Measurements from ENCODE around the gene C1QTNF6. TPM values are rescaled to one million over a fixed set of nuclear protein-coding genes. Genes with fewer than 3 reads are reported as not detected.

C1QTNF6 gene
- total RNA-seq, 1 donor from 2014 or later, result 8.2 TPM

DNA sequence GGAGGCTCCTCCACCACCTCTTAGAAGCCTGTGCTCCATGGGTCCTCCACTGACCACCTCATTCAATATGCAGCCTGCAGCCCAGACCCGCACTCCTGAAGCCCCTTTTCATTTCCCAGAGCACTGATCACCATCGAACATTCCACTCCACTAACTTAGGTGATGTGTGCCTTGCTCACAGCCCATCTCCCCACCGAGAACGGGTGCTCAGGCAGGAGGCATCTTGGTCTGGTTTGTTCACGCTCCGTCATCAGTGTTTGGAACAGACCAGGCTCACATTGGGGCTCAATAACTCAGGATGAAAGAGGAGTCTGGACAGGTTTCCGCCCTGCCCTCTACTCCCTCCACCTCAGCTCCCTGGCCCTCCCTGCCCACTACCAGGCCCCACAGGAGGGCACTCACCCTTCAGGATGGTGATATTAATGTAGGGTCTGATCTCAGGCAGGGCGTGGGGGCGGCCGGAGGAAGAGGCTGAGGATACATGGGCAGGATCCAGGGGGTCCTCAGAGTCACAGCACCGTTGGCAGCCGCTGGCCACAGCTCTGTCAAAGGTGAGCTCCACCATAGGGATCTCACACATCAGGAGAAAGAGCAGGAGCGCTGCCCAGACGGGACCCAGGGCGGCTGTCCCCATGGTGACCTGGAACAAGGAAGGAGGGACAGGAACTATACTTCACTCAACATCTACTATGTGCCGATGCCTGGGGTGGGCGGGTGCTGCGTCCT is 3.1 kb downstream of the C1QTNF6 start:
- ATAC-seq (ENCODE audit: low read depth) (no peak), DNase-seq (no peak)
- ChIA-PET CTCF (no interaction called here), POLR2A (no interaction called here)
- Mint-ChIP-seq H3K4me1 (peaks cover 9% of the 10 kb centered on the region), H3K36me3 (ENCODE audit: low read depth) (peaks cover 7% of the 10 kb centered on the region), H3K4me3 (no peak overlapping the region), H3K27ac (no peak overlapping the region), H3K27me3 (no peaks in the 10 kb centered on the region), H3K9me3 (no peaks in the 10 kb centered on the region)
- intact Hi-C loops (cut with micrococcal nuclease), result no loop called here
- TF ChIP-seq, protein P1, sequence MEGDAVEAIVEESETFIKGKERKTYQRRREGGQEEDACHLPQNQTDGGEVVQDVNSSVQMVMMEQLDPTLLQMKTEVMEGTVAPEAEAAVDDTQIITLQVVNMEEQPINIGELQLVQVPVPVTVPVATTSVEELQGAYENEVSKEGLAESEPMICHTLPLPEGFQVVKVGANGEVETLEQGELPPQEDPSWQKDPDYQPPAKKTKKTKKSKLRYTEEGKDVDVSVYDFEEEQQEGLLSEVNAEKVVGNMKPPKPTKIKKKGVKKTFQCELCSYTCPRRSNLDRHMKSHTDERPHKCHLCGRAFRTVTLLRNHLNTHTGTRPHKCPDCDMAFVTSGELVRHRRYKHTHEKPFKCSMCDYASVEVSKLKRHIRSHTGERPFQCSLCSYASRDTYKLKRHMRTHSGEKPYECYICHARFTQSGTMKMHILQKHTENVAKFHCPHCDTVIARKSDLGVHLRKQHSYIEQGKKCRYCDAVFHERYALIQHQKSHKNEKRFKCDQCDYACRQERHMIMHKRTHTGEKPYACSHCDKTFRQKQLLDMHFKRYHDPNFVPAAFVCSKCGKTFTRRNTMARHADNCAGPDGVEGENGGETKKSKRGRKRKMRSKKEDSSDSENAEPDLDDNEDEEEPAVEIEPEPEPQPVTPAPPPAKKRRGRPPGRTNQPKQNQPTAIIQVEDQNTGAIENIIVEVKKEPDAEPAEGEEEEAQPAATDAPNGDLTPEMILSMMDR (IDR thresholded peaks at IDR 0.05), result no peak

DNA sequence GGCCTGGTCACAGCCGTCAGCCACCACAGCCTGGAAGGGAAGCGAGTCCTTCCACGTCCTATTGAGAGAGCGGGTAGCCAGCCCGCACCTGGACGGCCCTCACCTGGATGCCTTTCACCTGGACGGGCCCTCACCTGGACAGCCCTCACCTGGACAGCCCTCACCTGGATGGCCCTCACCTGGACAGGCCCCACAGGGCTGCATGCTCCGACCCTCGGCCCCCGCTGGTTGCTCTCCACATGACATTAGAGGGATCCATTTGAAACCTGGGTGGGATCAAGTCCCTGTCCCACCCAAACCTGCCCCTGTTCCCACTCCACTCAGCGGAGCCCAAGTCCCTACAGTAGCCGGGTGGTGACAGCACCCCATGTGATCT is 3.7 kb downstream of the C1QTNF6 start:
- TF ChIP-seq, protein P1 (IDR thresholded peaks at IDR 0.05), result no peak
- ATAC-seq (ENCODE audit: low read depth) (no peak), DNase-seq (no peak)
- ChIA-PET POLR2A (interaction anchor here (0.7 kb wide), 1 partner anchor 109 kb away, joined by 3 read pairs; no protein-coding TSS in a partner anchor), CTCF (no interaction called here)
- peaks cover 2% of the 10 kb centered on the region for H3K36me3 Mint-ChIP-seq (ENCODE audit: low read depth)
- peaks cover 9% of the 10 kb centered on the region for H3K4me1 Mint-ChIP-seq
- H3K4me3 Mint-ChIP-seq, result no peak overlapping the region
- intact Hi-C loops (cut with micrococcal nuclease), result no loop called here
- H3K9me3 Mint-ChIP-seq, result no peaks in the 10 kb centered on the region
- no peaks in the 10 kb centered on the region for H3K27me3 Mint-ChIP-seq
- H3K27ac Mint-ChIP-seq, result no peak overlapping the region

DNA sequence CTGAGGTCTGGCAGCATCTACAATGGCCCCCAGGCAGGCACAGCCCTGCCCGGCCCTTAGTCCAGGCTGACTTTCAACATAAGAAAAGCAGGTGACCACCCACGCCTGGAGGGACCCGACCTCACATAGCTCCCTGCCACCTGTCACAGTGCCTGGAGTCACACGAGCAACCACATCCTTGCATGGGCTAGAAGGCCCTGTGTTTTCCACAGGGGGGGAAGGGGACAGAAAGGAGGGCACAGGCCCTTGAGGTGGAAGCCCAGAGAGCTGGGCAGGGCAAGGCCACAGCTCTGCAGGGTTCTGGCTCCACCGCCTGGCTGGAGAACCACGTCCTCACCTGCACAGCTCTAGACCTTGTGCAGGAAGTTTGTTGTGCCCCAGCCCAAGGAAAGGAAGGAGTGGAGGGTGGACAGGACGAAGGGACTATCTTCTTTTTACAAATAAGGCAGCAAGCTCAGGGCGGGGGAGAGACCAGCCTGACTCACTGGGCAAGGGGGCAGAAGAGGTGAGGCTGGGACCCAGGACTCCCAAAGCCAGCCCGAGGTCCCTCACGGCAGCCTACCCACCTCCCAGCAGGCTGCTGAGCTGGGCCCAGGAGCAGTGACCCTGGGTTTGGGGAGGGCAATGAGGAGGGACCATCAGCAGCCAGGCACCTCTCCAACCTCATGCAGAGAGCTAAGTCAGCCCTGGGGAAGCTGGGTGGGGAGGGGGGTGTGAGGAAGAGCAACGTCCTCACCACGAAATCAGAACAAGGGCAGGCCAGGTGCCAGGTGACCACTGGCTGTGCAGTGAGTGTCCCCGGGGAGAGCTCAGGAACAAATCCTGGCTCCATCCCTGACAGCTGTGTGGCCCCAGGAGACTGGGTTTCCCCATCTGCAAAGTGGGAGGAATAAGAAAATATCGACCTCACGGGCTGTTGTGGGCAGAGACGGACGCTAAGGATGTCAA is 4.3 kb downstream of the C1QTNF6 start:
- DNase-seq (no peak), ATAC-seq (ENCODE audit: low read depth) (no peak)
- ChIA-PET CTCF (no interaction called here), POLR2A (interaction anchor here (0.7 kb wide), 1 partner anchor 108 kb away, joined by 3 read pairs; no protein-coding TSS in a partner anchor)
- Mint-ChIP-seq H3K36me3 (ENCODE audit: low read depth) (no peaks in the 10 kb centered on the region), H3K27me3 (no peaks in the 10 kb centered on the region), H3K9me3 (no peaks in the 10 kb centered on the region), H3K4me1 (peaks cover 9% of the 10 kb centered on the region), H3K27ac (no peak overlapping the region), H3K4me3 (no peak overlapping the region)
- intact Hi-C loops (cut with micrococcal nuclease), result no loop called here
- TF ChIP-seq, protein P1 (IDR thresholded peaks at IDR 0.05), result no peak

DNA sequence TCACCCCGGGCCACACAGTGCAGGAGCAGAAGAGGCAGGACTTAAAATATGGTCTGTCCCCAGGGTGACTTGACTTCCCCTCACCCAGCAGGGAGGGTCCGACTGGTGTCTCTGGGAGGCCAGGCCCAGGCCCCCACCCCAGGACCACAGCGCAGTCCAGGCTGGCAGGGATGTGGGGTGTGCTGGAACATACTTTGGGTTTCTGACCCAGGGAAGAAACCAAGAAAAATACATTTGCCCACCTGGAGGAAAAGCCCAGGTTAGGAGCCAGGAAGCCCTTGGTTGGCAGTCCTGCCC is 5.2 kb downstream of the C1QTNF6 start:
- no peak overlapping the region for H3K4me3 Mint-ChIP-seq
- intact Hi-C loops (cut with micrococcal nuclease), result no loop called here
- no peaks in the 10 kb centered on the region for H3K36me3 Mint-ChIP-seq (ENCODE audit: low read depth)
- no peak for DNase-seq
- no peaks in the 10 kb centered on the region for H3K27me3 Mint-ChIP-seq
- ChIA-PET CTCF (no interaction called here), POLR2A (no interaction called here)
- no peak for ATAC-seq (ENCODE audit: low read depth)
- peaks cover 9% of the 10 kb centered on the region for H3K4me1 Mint-ChIP-seq
- no peak overlapping the region for H3K27ac Mint-ChIP-seq
- no peaks in the 10 kb centered on the region for H3K9me3 Mint-ChIP-seq
- TF ChIP-seq, protein P1 (IDR thresholded peaks at IDR 0.05), result no peak
